ENCODE data around the gene VGLL4.

- no peak for TF ChIP-seq ZNF274 (IDR thresholded peaks at IDR 0.05; ENCODE audit: low read depth, low read length)
- TF ChIP-seq YY1 (IDR thresholded peaks at IDR 0.05; ENCODE audit: insufficient read depth, insufficient read length), result no peak
- no peak for TF ChIP-seq SUZ12 (IDR thresholded peaks at IDR 0.05; ENCODE audit: extremely low read depth, insufficient read depth, insufficient read length)
These were observed 47.4 kb upstream of the VGLL4 start for GRCh38 chr3:11690863-11691766.
